LoVo (cell line): Measurements from ENCODE around the gene PAX3.

Experiments used
- DNase-seq: peaks from one replicate; pipeline ENCODE4 v3.0.0-alpha.2; 2016; ENCODE audit warnings: low spot score

The PAX3 gene

DNA sequence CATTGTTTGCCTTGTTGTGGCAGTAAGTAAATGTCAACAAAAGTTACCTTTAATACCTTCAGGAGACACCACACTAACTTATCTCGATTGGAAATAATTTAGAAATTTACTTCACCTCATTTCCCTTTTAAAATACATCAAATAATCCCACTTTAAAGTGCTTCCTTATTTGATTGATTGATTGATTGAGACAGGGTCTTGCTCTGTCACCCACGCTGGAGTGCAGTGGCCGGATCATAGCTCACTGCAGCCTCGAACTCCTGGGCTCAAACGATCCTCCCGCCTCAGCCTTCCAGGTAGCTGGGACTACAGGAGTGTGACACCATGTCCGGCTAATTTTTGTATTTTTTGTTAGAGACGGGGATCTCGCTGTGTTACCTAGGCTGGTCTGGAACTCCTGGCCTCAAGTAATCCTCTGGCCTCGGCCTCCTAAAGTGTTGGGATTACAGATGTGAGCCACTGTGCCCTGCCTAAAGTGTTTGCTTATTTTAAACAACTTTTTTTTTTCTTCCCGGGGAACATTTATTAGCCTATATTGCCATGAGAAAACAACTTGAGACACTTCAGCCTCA lies 12.0 kb upstream of the PAX3 start:
- DNase-seq = no peak

DNA sequence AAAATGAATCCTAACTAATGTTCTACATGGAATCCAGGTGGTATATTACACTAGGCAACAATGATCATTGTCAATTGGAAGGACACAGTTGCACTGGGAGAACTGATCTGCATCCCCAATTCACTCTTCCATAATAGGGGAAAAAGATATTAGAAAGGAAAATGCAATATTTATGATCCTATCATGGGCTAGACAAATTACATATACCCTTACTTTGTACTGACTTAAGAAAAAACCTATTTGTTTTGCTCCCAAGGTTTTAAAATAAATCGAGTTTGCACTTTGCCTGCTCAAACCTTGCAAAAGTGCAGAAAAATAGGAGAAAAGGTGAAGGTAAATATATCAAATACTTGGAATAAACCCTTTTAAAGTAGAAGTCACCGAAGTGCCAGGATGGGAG lies 11.0 kb upstream of the PAX3 start:
- no peak for DNase-seq

DNA sequence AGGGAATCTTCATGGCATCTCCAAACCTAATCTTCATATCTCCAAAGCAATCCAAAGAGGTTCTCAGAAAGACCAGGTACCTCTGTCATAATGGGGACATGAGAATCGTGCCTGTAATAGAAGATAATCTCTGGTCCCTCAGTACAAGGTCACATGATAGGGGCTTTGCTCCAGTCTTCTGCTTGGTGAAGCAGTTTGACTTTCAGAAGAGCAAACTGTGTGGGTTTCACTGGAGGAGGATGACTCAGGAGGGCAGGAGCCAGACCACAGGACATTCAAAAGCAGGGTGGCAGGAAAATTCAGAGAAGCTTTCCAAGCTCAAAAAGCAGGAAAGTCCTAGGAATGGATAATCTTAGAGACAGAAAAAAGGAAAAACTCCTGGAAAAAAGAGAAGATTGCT lies 10.6 kb upstream of the PAX3 start:
- no peak for DNase-seq

DNA sequence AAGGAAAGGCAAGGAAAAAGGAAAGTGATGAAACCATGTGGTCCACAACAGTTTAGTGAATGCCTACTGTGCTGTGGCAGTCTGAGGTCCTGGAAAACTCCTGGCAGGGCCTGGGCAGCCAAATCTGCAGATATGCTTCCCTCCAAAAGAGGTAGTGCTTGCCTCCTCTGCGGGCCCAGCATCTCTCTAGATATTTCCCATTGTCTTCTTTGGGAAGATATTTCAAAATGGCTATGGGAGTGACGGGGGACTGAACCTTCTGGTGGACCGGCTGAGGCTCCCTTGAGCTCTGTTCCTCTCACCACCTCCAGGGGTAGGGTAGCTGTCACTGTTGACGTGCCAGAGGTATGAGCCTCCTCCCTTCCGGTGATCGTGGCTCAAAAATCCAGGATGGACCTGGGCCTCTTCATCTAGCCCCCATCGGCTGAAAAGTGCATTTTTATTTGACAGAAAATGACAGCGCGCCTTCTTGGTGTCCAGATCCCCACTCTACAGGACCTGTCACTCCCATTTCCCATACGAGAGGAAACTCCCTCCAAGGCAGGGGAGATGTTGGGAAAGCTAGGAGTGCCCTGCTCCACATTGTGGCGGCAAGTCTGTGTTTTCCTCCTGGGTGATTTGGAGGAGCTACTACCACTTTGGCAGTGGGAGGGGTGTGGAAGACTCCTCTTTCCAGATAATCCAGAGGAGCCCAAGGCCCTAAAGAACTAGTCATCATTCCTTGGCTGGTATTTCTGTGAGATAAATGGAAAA lies 9.4 kb upstream of the PAX3 start:
- no peak for DNase-seq

DNA sequence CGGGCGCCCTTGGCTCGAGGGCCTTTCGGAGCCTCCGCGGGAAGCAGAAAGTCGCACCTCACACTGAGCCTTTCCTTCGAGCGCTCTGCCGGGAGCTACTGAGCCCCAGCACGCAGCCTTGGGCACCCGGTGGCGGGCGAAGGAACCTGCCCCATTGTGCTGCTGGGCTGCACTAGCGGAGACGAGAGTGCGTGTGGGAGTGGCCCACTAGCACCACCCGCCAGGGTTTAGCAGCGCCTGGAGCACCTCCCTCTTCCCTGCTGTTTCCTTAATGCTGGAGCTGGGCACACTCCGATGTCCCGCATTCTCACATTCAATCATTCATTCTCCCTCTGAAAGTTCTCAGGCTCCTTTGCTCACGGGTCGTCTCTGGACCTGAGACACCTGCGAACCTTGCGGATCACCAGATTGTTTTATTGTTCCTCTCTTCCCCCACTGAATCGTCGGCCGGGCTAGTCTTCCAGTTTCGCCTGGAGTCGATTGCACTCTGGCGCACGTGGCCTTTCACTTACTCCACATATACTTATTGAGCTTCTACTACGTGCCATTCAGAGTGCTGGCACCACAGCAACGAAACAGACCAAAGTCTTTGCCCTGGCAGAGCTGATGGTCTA lies 8.5 kb upstream of the PAX3 start:
- DNase-seq = peak; percentile 36

DNA sequence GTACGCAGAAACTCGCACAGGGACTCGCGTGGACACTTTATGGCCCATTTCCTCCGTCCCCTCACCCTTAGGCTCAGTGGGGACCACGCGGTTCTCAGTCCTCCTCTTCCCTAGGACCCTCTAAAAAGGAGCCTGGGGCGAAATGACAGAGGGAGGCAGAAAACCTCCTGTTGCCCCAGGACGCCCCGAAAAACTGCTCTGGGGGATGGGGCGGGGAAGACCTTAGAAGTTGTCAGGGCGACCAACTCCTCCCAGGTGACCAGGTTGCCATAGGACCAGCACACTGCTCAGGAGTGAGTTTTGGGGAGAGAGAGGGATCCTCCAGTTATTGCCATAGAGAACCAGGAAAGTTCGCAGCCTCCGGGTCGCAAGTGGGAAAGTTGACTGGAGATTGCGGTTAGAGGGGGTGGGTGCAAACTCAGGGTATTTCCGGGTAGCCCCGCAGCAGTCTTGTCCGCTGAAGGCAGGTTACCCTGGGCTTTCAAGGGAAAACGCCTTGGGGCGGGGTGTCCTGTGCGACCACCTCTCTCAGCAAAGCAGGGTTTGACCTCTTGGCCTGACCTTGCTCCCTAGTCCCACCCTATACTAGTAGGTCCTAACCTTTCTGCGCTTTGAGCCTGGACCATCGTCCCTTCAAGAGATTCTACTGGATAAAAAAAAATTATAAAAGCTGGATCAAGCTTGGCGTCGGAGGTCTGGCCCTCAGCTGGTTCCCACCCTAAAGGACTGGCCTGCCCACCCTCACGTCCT lies 7.8 kb upstream of the PAX3 start:
- DNase-seq = no peak

DNA sequence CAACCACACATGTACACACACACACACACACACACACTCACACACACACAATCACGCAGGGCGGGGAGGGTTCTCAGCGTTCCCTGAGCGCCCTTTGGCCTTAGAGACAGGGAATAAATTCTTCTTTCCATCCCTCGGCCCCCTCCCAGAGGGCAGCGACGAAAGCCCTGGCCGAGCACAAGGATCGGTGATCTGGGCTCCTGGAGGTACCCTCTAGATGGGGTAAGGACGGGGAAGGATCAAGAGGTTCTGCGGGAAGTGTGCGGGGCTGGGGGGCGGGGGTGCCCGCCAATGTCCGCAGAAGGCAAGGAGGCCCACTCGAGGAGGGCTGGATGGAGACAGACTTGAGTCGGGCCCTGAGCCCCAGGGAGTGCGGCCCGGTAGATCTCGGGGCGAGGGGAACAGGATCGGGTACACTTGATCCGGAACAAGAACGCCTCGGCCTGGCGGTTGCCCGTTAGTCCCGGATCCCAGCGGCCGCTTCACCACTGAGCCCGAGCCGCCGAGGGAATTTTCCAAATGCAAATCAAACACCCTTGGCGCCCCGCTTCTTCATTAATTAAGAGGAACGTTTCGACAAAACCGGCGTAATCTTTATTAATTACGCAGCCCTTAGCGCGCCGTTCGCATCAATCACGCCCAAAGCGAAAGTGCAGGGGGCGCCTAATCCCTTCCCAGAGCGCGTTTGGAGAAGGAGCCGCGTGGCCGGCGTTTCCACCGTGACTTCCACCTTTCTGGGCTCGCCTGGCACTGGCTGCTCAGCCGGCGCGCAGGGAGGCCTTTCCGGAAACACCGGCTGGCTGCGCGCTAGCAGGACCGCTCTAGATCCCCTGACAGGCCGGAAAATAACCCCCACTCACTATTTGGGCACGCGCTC lies 7.0 kb upstream of the PAX3 start:
- peak; percentile 39 for DNase-seq

DNA sequence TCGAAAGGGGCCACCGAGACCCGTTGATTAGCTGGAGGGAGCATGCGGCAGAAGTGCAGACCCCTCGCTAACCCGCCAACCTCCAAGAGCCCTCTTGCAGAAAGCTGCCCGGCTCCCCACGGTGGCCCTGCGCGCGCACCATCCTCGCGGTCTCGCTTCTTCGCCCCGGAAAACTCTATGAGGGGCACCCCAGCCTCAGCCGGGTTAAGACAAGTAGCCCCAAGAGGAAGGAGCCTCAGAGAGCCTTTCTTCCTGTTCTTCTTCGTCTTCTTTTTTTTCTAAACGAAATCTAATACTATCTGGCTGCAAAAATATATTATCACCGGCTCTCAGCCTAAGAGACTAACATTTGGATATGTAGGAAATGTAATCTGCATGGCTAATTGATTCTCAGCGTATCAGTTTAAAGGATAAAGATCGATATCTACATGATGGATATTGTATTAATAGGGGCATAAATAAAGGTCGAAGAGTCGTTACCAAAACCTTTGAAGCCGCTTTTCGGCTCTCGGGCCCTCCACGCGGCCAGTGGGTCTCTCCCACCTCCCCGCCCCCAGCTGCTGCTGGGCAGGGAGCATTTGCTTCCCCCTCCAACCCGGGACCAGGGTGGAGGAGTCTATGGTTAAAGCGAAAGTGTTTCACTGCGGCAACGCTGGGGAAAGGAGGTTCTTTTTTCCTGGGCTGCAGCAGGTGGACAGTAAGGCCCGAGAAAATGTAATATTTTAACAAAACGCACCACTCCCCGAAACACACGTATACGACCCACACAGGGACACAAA lies 6.1 kb upstream of the PAX3 start:
- DNase-seq = peak; percentile 16

DNA sequence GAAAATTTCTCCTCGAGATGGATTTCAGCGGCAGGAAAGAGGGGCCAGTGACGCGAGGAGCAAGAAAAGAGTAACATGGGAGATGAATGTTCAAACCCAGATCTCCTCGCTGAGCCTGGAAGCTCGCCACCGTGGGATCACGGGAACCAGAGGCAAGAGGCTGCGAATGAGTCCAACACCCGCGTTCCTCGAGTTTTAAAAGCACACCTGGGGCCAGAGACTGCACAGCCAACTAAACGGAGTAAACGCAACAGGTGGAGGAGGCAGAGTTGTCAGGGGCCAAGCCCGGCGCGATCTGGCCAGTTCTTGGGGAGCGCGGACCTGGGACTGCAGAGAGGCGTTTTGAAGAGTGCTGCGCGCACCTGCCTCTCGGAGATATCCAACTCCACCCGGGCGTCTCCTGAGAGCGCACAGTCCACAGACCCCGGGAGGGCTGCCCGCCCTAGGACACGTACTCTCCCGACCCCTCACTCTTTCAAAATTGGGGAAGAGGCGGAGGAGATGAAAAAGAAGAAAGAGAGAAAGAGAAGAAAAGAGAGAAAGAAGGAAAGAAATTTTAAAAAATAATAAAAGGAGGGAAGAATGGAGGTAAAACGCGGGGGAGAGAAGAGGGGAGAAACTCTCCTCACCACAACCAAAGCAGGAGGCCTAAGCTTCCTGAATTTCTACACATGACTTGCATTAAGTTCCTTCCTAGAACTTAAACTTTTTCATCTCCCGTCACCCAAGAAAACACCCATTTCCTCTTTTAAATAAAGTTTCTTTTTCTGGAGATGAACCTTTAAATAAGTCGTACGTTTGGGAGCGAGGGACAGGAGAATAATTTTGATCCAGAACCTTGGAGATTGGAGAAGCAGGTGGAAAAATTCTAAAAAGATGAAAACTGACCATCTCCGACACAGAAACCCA lies 5.3 kb upstream of the PAX3 start:
- no peak for DNase-seq

DNA sequence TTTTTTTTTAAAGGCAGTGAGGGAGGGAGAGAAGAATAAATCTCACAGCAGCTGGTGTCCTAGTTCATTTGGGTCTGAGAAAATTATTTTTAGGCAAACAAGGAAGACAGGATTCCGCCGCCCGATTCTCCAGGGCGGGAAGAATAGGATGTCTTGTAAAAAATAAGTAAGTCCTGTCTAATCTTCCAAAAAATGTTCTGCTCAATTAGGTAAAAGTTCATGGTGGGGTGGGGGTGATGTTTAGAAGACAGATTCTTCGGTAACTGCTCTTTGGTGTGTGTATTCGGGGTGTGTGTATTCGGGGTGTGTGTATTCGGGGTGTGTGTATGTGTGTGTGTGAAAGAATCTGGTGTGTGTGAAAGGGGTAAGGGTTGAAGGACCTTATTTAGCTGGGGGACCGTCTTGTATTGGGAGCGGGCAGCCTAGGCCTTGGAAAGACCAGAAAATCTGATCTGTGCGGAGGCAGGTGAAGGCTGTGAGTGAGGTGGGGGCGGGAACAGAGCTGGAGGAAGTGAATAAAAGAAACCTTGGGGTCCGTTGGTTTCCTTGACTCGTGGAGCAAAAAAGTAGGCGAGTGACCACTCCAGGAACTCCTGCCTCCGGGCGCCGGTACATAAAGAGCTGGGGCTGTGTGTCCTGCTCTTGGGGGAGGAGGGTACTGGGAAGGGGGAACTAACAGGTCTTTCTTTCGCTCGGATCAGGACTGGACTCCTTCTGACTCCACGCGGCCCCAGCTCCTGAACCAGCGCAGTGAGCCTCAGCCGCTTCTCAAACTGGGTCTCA lies 4.4 kb upstream of the PAX3 start:
- DNase-seq = no peak

DNA sequence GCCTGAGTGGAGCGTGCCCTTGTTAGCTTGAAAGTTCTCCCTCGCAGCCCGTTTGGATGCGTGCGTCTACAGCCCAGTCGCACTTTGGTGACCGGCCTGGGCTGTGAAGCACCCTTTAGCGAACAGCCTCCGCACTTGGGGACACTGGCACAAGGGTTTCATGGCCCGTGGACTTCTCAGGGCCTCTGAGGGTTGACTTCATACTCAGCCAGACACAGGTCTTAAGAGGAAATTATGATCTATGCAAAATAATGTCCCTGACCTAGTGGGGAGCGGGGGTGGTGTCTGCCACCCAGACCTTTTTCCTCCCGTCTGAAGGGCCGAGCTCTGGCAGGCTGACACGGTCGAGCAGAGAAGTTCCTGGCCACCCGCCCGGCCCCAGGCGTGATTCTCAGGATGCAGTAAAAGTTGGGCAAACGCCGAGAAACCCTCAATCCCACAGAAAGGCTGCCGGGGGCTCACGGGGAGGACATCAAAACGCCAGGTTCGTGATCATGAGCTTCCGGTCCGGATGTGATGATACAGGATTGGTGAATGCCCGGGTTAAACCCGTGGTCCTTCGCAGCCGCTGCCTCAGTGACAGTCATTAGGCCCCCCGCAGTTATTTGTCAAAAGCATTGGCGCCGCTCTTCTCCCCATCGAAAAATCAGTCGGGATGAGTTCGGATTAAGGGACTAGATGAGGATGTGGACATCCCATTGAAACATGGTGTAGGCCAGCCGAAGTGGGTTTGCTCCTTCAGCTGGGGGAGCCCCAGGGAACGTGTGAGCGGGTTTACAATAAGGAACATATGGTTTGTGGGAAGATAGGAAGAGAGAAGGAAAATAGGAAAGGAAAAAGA lies 3.6 kb upstream of the PAX3 start:
- no peak for DNase-seq

DNA sequence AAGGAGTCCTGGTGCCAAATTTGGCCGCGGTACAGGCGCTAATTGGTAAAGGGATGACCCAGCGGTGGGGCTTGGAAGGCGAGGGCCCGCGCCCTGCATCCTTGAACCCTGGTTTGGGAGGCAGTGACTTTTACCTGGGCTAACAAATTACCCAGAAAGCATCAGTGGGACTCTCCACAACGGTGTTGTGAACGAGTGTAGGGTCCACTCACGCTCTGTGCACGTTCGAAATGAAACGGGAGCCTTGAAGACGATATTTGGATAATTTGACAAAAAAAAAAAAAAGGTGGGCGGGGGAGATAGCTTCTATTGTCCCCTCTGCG lies 3.0 kb upstream of the PAX3 start:
- DNase-seq = no peak

DNA sequence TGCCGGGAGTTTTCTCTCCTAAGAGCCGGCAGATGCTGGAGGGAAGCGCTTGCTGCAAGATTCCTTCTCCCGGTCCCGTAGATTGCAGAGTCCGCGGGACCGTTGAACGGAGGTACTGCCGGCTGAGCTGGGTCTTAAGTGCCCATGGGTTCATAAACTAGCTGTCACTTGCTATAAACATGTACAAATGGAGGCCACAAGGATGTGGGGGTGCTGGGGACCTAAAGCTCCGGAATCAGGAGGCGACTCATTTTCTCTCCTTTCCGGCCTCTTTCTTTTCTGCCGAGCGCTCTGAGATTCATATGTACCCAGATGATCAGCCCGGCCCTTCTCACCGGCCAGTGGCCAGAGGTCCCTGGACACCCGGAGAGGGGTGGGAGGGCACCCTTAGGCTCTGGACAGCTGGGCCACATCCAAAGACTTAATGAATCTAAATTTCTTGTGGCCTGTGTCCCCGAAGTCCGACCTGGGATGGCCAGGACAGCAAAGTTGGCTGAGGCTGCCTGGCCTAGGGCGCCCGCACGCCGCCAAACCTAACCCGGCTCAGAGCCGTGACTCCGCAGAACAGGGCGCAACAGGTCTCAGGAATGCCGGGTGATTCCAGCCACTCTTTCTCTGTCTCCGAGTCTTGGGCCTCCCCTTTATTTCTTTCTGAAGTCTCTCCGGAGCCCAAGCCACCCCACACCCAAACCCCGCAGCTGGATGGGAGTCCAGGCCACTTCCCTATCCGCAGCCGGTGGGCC lies 2.4 kb upstream of the PAX3 start:
- no peak for DNase-seq

DNA sequence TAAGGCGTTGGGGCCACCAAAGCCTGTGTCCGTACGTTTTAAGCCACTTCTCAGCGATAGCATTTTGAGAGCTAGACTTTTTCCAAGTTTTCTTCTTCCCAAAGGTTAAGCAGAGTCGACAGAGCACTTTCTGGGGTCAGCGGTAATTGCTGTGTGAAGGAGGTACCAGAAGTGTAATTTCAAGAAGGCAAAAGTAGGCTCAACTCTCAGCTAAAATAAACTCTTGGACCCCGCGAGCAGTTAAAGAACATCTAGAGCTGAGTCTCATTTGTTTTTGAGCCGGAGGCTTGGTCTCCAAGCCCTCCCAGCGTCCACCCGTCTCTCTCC lies 1.9 kb upstream of the PAX3 start:
- no peak for DNase-seq

DNA sequence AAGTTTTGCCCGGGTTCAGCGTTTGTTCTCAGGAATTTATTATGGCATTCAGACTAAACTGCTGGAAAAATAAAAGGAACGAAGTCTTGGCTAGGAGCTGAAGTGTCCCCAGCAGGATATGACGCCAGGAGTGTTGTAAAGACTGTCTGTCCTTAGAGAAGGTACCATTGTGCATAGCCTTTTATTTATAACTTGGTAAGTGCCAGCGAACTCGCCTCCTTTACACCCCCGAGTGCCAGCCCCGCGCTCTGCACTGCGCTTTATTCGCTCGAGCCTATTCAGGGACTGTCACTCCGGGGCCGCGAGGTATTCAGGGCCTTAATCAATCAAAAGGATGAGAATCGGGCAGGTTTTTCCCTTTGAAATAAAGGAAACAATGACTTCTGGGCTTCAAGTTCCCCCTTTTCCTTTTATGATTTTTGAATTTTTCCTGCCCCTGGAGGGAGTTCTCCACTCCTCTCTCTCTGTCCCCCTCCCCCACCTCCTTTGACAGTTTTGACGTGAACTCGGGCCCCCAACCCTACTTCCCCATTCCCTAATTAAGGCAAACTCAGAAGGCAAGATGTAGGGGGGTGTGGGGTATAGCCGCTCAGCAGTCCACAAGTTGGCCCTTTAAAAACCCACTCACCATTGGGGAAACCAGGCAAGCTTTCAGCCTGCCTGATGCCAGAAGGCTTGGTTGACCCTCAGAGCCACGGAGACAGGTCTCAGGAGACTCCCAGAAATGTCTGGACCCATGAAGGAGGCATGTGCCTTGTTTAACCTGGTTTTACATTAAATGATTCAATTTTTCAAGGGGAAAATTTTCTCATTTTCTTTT lies 1.3 kb upstream of the PAX3 start:
- no peak for DNase-seq

DNA sequence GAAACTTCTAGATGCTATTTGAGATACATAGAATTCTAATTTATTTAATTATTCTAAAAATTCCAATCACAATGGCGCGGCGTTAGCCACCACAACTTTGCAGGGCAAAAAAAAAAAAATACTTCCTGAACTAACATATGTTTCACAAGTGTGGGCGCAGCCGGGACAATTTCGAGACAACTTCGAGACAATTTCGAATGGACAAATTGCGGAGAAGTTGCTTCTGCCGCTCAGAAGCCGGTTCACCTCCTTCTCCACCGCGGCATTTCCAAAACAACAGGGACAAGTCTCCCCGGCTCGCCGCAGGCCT lies 842 bp downstream of the PAX3 start:
- DNase-seq = no peak

DNA sequence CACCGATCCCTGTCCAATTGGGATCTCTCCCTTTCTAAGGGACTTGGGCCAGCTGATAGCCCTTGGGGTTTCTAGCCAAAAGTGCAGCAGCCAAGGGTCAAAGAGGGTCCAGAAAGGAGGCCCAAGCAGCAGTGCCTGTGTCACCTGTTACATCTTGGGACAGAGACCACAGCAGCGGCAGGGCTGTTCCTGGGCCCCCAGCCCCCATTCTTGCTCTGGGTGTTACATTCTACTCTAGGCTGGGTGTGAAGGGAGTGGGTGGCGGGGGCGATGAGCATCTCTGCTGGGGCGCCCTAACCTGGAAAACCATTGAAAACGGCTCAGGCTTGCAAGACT lies 1.2 kb downstream of the PAX3 start:
- no peak for DNase-seq
